H1 (cell line): ENCODE measurements around the gene LMAN1.

Experiments
- EP300 ChIP-seq, 2 experiments: IDR thresholded peaks; 1 replicate in 1 of 2; 2 replicates in 1 of 2; pipeline ENCODE4 v1.6.1; 2011 to 2012; ENCODE audit warnings: low read depth in 2 of 2, low read length in 2 of 2, mild to moderate bottlenecking in 2 of 2, borderline replicate concordance in 1 of 2, inconsistent platforms in 1 of 2, moderate library complexity in 1 of 2
- KDM5A ChIP-seq: fragments of 200-600 bp; IDR thresholded peaks from 2 replicates; pipeline ENCODE4 v1.7.1; 2012; ENCODE audit warnings: mild to moderate bottlenecking, low read length, inconsistent platforms, mixed read lengths
- MAFK ChIP-seq: IDR thresholded peaks from 2 replicates; pipeline ENCODE4 v1.6.1; 2012; ENCODE audit warnings: low read depth, mild to moderate bottlenecking, improper control_type of control experiment, low read length
- NANOG ChIP-seq: IDR thresholded peaks from 2 replicates; pipeline ENCODE4 v1.6.1; 2011; ENCODE audit warnings: low read length, low read depth, mild to moderate bottlenecking, inconsistent platforms; ENCODE audit not compliant: insufficient read depth, poor library complexity, severe bottlenecking
- PHF8 ChIP-seq: fragments of 200-600 bp; sonication (generic); conservative IDR thresholded peaks from 2 replicates; pipeline ENCODE4 v1.7.1; 2012; ENCODE audit warnings: low read depth, mild to moderate bottlenecking, inconsistent platforms, low read length, moderate library complexity
- POLR2A ChIP-seq, 2 experiments: IDR thresholded peaks; 1 replicate in 1 of 2; 2 replicates in 1 of 2; pipeline ENCODE4 v1.6.1; 2011; ENCODE audit warnings: low read depth in 2 of 2, low read length in 2 of 2, mild to moderate bottlenecking in 2 of 2; ENCODE audit errors: control extremely low read depth in 1 of 2
- RAD21 ChIP-seq, 2 experiments: IDR thresholded peaks in 1 of 2; conservative IDR thresholded peaks in 1 of 2; 2 replicates each; pipeline ENCODE4 v1.6.1; 2011; ENCODE audit warnings: low read depth in 2 of 2, low read length in 2 of 2, improper control_type of control experiment in 1 of 2, inconsistent platforms in 1 of 2, mild to moderate bottlenecking in 1 of 2, moderate library complexity in 1 of 2
- RXRA ChIP-seq: IDR thresholded peaks from 2 replicates; pipeline ENCODE4 v1.6.1; 2011; ENCODE audit warnings: low read depth, mild to moderate bottlenecking, low read length, moderate library complexity; ENCODE audit not compliant: insufficient read depth
- TF ChIP-seq, protein P1 (sequence below): IDR thresholded peaks from 2 replicates; pipeline ENCODE4 v1.6.1; 2012; ENCODE audit warnings: inconsistent platforms
- TF ChIP-seq, protein P2 (sequence below), 3 experiments: IDR thresholded peaks; 1 replicate in 2 of 3; 2 replicates in 1 of 3; pipeline versions ENCODE4 v1.5.1 to v1.6.1; 2011; ENCODE audit warnings: low read length in 3 of 3, mild to moderate bottlenecking in 3 of 3, inconsistent platforms in 2 of 3, low read depth in 1 of 3, moderate library complexity in 1 of 3; ENCODE audit not compliant: insufficient read depth in 1 of 3; ENCODE audit errors: control extremely low read depth in 1 of 3
- TF ChIP-seq, protein P3 (sequence below): IDR thresholded peaks from 2 replicates; pipeline ENCODE4 v1.6.1; 2011; ENCODE audit warnings: low read length, improper control_type of control experiment

DNA sequence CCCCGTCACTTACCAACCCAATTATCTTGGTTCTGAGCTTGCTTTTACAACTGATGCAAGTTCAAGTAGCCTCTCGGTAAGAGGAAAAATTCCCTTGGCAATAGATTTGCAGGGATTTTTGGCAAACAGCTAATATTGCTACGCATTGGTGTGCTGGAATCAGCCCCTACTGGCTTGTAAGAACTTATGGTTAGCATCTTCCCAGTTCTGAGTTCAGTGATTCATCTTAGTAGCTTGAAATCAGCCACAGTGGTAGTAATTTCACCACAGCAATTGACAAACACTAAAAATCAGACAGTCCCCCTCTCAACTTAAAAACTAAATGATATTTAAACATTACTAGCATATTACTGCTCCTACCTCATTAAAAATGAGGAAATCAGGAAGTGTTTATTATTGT is 79.9 kb downstream of the LMAN1 start:
- no peak for TF ChIP-seq POLR2A (IDR thresholded peaks at IDR 0.05; ENCODE audit: control extremely low read depth in 1 of 2, low read depth in 2 of 2, low read length in 2 of 2)
- TF ChIP-seq MAFK = no peak
- TF ChIP-seq EP300 (IDR thresholded peaks at IDR 0.05; ENCODE audit: borderline replicate concordance in 1 of 2, low read depth in 2 of 2, low read length in 2 of 2) = no peak
- TF ChIP-seq, protein P1, sequence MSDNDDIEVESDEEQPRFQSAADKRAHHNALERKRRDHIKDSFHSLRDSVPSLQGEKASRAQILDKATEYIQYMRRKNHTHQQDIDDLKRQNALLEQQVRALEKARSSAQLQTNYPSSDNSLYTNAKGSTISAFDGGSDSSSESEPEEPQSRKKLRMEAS = no peak
- no peak for TF ChIP-seq RXRA
- TF ChIP-seq, protein P2, sequence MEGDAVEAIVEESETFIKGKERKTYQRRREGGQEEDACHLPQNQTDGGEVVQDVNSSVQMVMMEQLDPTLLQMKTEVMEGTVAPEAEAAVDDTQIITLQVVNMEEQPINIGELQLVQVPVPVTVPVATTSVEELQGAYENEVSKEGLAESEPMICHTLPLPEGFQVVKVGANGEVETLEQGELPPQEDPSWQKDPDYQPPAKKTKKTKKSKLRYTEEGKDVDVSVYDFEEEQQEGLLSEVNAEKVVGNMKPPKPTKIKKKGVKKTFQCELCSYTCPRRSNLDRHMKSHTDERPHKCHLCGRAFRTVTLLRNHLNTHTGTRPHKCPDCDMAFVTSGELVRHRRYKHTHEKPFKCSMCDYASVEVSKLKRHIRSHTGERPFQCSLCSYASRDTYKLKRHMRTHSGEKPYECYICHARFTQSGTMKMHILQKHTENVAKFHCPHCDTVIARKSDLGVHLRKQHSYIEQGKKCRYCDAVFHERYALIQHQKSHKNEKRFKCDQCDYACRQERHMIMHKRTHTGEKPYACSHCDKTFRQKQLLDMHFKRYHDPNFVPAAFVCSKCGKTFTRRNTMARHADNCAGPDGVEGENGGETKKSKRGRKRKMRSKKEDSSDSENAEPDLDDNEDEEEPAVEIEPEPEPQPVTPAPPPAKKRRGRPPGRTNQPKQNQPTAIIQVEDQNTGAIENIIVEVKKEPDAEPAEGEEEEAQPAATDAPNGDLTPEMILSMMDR (IDR thresholded peaks at IDR 0.05; ENCODE audit: control extremely low read depth in 1 of 3, insufficient read depth in 1 of 3, low read depth in 1 of 3, low read length in 3 of 3) = no peak
- TF ChIP-seq, protein P3, sequence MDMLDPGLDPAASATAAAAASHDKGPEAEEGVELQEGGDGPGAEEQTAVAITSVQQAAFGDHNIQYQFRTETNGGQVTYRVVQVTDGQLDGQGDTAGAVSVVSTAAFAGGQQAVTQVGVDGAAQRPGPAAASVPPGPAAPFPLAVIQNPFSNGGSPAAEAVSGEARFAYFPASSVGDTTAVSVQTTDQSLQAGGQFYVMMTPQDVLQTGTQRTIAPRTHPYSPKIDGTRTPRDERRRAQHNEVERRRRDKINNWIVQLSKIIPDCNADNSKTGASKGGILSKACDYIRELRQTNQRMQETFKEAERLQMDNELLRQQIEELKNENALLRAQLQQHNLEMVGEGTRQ = no peak
- TF ChIP-seq NANOG = no peak
- TF ChIP-seq KDM5A = no peak
- TF ChIP-seq PHF8 = no peak
- TF ChIP-seq RAD21 (IDR thresholded peaks at IDR 0.05 in 1 of 2, conservative IDR thresholded peaks at IDR 0.05 in 1 of 2; ENCODE audit: low read depth in 2 of 2, low read length in 2 of 2) = no peak
